ENCODE results near the gene PRKCH.

GRCh38 chr14:61553730-61554641 is 232.6 kb downstream of the PRKCH start:
- TF ChIP-seq, protein P1, sequence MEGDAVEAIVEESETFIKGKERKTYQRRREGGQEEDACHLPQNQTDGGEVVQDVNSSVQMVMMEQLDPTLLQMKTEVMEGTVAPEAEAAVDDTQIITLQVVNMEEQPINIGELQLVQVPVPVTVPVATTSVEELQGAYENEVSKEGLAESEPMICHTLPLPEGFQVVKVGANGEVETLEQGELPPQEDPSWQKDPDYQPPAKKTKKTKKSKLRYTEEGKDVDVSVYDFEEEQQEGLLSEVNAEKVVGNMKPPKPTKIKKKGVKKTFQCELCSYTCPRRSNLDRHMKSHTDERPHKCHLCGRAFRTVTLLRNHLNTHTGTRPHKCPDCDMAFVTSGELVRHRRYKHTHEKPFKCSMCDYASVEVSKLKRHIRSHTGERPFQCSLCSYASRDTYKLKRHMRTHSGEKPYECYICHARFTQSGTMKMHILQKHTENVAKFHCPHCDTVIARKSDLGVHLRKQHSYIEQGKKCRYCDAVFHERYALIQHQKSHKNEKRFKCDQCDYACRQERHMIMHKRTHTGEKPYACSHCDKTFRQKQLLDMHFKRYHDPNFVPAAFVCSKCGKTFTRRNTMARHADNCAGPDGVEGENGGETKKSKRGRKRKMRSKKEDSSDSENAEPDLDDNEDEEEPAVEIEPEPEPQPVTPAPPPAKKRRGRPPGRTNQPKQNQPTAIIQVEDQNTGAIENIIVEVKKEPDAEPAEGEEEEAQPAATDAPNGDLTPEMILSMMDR (IDR thresholded peaks at IDR 0.05; ENCODE audit: poor library complexity): no peak
- no peak for TF ChIP-seq EZH2 (IDR thresholded peaks at IDR 0.05; ENCODE audit: borderline replicate concordance)

Data from hepatocyte (in vitro differentiated cells).